WI38 (cell line): ENCODE measurements around the gene ACSL3.
A peak's percentile ranks its signal among the peaks of the same experiment; 100 is the strongest.

Experiments used
- H3K4me3 ChIP-seq: 2 replicates; pipeline ENCODE4 v1.5.1; 2011; ENCODE audit warnings: low read depth, mild to moderate bottlenecking, control low read depth, low read length
- CTCF ChIP-seq: IDR thresholded peaks from 2 replicates; pipeline ENCODE4 v1.5.1; 2012; ENCODE audit warnings: low read depth, mild to moderate bottlenecking, control low read depth, low read length

ACSL3 gene

GRCh38 chr2:222895144-222895543 lies 34.3 kb downstream of the ACSL3 start:
- no peak overlapping the region for H3K4me3 ChIP-seq
- no peak for TF ChIP-seq CTCF

GRCh38 chr2:222897898-222898297 lies 37.1 kb downstream of the ACSL3 start:
- no peak overlapping the region for H3K4me3 ChIP-seq
- TF ChIP-seq CTCF: no peak

GRCh38 chr2:222899413-222900181 lies 38.8 kb downstream of the ACSL3 start:
- TF ChIP-seq CTCF: no peak
- no peak overlapping the region for H3K4me3 ChIP-seq

GRCh38 chr2:222900354-222900753 lies 39.5 kb downstream of the ACSL3 start:
- no peak overlapping the region for H3K4me3 ChIP-seq
- TF ChIP-seq CTCF: no peak

GRCh38 chr2:222902660-222903059 lies 41.8 kb downstream of the ACSL3 start:
- TF ChIP-seq CTCF: no peak

GRCh38 chr2:222903234-222904220 lies 42.7 kb downstream of the ACSL3 start:
- peak; percentile 21; the same call in 1 of the 2 replicates for TF ChIP-seq CTCF
- H3K4me3 ChIP-seq: no peak overlapping the region

More at GRCh38 chr2:222902660-222903059, 41.8 kb downstream of the ACSL3 start:
- H3K4me3 ChIP-seq: no peak overlapping the region
